NCI-H128 (cell line): ENCODE results near the gene C1orf50.
"Not testable (repeated sequence)": the region's sequence is repeated elsewhere in the genome, so short reads cannot be mapped to it uniquely, and the experiment has no call there.

Source experiments
- DNase-seq: peaks from one replicate; lab custom pipeline; 2025; ENCODE audit not compliant: unreplicated experiment; lab: John Stamatoyannopoulos, UW

Gene C1orf50

GRCh38 chr1:42739753-42740700, 27.0 kb upstream of the C1orf50 start, which contains the start of gene CLDN19:
Gene CLDN19, minus strand, starts transcription at chr1:42740236. Its CDS starts 173 bp downstream, at chr1:42740063.
- no peak for DNase-seq

- DNase-seq = no peak
Observed at GRCh38 chr1:42740851-42741580, 26.0 kb upstream of the C1orf50 start.

- no peak for DNase-seq
Observed at GRCh38 chr1:42741706-42742105, 25.3 kb upstream of the C1orf50 start.

- DNase-seq = no peak
Observed at GRCh38 chr1:42742141-42742540, 24.9 kb upstream of the C1orf50 start.

DNA sequence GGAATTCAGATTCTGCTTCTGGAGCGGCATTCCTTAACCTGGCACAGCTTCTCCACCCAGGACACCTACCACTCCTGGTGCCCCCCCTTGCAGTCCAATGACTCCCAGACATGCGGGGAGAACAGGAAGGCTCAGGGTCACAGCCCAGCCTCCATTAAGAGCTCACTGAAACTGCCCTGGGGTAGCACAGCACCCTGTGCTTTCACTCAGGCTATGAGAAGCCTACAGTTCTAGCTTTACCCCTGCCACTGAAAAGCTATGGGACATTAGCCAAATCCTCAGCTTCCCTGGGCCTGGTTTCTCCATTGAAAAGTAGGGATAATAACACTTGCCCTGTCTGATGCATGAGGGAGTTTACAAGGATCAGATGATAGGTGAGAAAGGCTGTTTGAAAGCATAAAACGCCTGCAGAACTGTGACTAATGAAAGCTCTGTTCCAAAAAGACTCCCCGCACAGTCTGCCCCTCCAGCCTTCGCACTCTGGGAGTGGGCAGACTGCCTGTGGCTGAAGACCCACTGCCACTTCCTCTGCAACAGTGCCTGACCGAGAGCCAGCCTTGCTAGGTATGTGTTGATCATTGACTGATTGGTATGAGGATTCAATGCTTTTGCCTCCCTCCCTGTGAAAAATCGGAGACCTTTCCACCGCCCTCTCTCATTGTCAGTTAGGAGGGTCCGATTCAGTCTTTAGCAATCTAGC, 24.3 kb upstream of the C1orf50 start:
- DNase-seq = no peak

DNA sequence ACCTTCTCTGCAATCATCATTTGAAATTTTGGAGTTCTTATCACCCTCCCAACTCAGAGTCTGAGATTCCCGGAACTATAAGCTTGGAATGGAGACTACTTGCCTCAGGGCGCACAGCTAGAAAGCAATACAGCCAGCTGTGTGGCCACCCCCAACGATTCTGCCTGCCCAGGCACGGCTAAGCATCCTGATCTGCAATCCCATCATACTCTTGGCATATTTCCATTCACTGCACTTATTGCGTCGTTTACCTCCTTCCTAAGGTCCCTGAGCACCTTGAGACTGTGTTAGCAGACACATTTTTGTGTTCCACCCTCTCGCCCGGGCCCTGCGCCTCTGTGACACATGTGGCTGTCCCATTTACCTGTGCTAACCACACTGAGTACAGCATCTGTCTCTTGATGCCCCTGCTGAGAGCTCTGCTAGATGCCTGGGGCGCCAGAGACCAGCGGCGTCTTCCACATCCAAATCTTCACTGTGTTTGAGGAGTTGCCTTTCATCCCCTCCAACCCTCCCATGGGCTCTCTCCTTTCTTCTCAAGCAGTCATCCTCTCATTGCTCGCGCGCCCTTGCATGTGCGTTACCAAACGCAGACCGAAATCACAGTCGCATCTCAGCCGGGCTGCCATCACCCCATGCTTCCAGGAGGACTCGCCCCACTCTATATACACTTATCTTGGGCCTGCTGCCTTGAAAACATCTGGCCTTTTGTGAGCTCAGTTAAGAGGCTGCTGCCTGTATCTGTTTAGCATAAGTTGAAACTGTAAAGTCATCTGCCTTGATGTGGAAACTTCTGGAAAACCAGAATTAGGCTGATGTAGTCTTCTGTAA, 23.5 kb upstream of the C1orf50 start:
- DNase-seq = no peak

GRCh38 chr1:42744148-42744413, 23.0 kb upstream of the C1orf50 start:
- DNase-seq = no peak

GRCh38 chr1:42745851-42746250, 21.2 kb upstream of the C1orf50 start:
- DNase-seq = no peak

DNA sequence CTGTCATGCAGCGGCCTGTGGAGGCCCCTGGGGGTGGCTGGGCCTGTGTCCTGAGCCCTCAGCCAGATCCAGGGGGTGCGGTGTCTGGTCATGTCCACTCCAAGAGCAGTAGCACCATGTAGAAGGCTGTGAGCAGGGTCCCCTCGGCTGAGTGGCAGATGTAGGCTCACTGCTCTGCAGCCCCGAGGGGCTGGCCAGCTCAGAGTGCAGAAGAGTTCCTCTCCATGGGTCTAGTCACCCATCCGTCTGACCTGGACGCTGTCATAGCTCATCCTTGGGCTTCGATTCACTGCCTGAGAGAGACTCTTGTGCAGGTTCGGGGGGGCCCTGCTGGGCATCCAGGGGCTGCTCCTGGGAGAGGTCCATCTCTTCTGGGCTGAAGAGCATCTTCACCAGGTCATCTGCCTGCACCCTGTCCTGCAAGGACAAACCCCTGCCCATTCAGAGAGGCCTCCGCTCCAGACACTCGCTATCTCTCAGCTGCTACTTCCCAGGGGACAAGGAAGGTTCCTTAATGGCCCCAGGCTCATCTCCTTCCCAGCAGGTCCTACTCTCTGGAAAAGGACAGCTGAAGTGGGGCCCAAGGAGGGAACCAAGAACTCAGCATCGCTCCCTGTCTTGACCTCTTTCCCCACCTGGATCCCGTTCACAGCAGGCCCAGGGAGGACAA, 20.5 kb upstream of the C1orf50 start:
- DNase-seq = no peak

DNA sequence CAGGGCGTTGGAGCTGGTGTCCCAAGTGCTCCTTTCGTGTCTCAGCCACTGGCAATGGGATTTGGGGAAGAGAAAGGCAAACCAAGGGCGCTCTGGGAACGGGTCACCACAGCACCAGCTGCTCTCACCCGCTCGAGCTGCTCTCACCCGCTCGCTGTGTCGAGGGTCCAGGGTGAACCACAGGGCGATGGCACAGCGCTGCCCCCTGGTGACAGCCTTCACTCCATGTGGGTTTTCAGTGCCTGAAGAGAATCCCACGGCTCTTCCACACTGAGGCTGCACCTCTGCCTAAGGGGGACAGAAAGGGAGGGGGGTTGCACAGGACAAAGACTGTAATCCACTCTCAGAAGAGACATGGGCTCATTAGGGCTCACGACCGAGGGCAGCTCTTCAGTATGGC, 19.9 kb upstream of the C1orf50 start:
- DNase-seq = no peak

GRCh38 chr1:42748021-42748420, 19.0 kb upstream of the C1orf50 start:
- no peak for DNase-seq

GRCh38 chr1:42748461-42749410, 18.3 kb upstream of the C1orf50 start:
- no peak for DNase-seq

GRCh38 chr1:42750041-42750440, 17.0 kb upstream of the C1orf50 start:
- DNase-seq = no peak

DNA sequence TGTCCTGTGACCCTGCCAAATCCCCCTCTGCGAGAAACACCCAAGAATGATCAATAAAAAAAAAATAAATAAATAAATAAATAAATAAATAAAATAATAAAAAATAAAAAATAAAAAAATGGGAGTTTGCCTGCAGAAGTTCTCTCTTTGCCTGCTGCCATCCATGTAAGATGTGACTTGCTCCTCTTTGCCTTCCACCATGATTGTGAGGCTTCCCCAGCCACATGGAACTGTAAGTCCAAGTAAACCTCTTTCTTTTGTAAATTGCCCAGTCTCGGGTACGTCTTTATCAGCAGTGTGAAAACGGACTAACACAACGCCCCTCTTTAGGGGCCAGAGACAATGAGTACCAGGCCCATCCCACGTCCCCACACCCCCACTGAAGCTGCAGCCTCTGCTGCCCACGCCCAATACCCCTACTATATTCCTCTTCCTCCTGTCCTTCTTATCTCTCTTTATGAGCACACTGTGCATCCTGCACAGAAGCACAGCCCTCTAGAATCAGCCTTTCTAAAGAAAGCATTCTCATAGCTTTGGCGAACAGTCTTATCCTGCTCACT, 15.5 kb upstream of the C1orf50 start:
- DNase-seq = not testable (repeated sequence)

GRCh38 chr1:42752284-42752683, 14.8 kb upstream of the C1orf50 start:
- DNase-seq = no peak

DNA sequence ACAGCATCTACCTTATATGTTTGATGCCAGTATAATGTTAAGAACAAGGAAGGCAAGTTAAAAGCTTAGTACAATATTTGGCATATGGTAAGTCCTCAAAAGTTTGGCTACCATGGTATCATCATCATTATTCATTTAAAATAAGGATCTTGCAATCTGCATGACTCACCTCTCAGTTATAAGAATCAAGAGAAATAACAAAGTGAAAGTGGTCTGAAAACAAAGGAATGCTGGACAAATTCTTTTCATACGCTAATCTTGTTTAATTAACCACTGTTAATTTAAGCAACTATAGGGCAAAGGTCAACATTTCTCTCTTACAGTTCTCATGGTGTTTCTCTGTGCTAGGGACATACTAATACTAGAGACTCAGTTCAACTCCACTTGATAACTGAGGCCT, 14.0 kb upstream of the C1orf50 start:
- DNase-seq = no peak

DNA sequence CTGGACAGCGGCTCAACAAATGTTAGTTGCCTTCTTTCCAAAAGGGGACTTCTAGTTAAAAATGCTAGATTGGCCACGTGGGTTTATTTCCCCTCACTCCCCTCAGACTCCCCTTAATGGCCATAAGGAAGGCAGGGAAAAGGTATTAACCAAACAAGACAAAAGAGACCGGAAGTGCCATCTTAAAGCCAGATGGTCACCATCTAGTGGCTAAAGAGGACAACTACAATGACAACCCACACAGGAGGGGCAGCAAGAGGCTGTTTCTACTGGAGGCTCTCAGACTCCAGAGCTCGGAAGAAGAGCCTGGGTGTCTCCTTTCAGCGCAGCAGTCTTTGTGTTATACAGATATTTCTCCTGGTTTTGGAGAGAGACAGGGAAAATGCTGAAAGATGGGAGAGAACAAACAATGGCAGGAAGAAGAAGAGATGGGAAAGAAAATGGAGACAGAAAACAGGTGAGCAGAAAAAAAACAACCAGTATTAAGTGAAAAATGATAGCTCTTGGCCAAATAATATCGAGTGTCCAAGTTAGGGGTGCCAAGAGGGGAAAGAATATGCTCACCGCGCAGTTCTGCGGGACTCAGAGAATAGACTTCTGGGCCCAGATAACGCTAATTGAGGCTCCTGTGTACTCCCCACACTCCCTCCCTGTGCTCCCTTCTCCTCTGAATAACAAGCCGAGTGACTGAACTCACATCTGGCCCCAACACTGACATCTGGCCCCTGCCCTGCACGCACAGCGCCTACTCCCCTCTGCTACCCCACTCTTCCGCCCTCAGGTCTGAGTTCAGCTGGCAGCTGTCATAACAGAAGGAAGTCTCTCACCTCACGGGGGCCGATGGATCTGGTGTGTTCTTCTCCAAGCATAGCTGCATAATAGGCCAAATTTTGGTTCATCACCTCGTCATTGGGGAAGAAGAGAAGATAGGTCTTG, 9.8 kb upstream of the C1orf50 start:
- peak; percentile 8 for DNase-seq

GRCh38 chr1:42757892-42758275, 9.2 kb upstream of the C1orf50 start:
- DNase-seq = no peak
